Measurements from ENCODE around the gene NEUROG1.
"Not testable (repeated sequence)": the region's sequence is repeated elsewhere in the genome, so short reads cannot be mapped to it uniquely, and the experiment has no call there.

The NEUROG1 gene

DNA sequence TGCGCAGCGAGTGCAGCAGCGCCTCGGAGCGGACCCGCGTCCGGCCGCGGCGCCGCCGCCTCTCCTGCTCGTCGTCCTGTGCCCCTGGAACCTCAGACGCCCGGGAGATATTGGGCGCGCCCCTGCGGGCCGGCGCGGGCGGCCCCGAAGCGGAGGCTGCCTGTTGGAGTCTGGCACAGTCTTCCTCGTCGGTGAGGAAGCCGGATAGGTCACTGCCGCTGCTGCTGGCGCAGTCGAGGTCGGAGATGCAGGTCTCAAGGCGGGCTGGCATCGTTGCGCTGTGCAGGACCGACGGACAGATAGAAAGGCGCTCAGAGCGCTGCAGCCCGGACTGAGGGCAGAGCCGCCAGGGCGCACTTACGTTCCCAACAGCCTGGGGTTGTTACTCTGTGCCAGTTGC is 344 bp downstream of the NEUROG1 start:
- no peaks in the 10 kb centered on the region for H3K36me3 ChIP-seq (ENCODE audit: insufficient read depth)
- H3K4me1 ChIP-seq (ENCODE audit: low read depth, poor library complexity, severe bottlenecking): no peaks in the 10 kb centered on the region
- no peak for TF ChIP-seq CTCF (conservative IDR thresholded peaks at IDR 0.05; ENCODE audit: low read depth, low read length)
- H3K27me3 ChIP-seq (ENCODE audit: insufficient read depth, low read depth): no peaks in the 10 kb centered on the region
- no peaks in the 10 kb centered on the region for H4K20me1 ChIP-seq (ENCODE audit: insufficient read depth)
- no peaks in the 10 kb centered on the region for H3K79me2 ChIP-seq (ENCODE audit: insufficient read depth, low read depth)
- H3K9ac ChIP-seq: no peak overlapping the region
- no peak overlapping the region for H3K27ac ChIP-seq
- H2AFZ ChIP-seq (ENCODE audit: low read depth): no peak overlapping the region
- H3K4me2 ChIP-seq: no peak overlapping the region
- H3K4me3 ChIP-seq (IDR thresholded peaks at IDR 0.05; ENCODE audit: insufficient read depth, low read depth, low read length): no peak overlapping the region

DNA sequence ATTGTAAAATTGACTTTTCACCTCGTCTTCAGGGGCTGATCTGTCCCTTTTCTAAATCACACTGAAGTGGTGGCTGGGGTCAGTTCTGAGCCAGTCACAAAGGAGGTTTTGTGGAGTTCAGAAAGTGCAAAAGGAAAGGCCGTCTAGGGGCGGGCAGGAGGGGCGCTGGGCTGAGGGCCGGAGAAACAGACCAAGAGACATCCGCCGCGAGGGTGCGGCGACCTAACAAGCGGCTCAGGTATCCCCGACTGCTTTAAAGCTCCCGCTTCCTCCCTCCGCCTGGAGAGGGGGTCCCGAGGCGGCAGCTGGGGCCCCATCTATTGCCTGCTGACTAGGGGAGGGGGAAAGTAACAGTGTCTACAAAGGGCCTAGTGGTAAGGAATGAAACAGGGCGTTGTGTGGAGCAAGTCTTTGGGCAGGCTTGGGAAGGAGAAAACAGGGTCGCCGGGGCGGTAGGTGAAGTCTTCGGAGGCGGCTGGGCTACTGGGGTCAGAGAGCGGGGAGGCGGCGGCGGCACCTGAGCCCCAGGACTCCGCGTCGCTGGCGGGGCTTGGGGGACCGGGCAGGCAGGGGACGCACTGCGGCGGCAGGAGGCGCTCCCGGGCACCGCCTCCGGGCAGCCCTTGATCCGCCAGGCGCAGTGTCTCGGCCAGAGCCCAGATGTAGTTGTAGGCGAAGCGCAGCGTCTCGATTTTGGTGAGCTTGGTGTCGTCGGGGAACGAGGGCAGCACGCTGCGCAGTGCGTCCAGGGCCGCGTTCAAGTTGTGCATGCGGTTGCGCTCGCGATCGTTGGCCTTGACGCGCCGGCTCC is 950 bp downstream of the NEUROG1 start:
- H4K20me1 ChIP-seq (ENCODE audit: insufficient read depth): no peaks in the 10 kb centered on the region
- no peaks in the 10 kb centered on the region for H3K27me3 ChIP-seq (ENCODE audit: insufficient read depth, low read depth)
- no peaks in the 10 kb centered on the region for H3K36me3 ChIP-seq (ENCODE audit: insufficient read depth)
- H3K4me1 ChIP-seq (ENCODE audit: low read depth, poor library complexity, severe bottlenecking): no peaks in the 10 kb centered on the region
- no peak overlapping the region for H3K4me3 ChIP-seq (IDR thresholded peaks at IDR 0.05; ENCODE audit: insufficient read depth, low read depth, low read length)
- H3K4me2 ChIP-seq: no peak overlapping the region
- H3K79me2 ChIP-seq (ENCODE audit: insufficient read depth, low read depth): no peaks in the 10 kb centered on the region
- no peak overlapping the region for H3K27ac ChIP-seq
- H3K9ac ChIP-seq: no peak overlapping the region
- H2AFZ ChIP-seq (ENCODE audit: low read depth): no peak overlapping the region
- TF ChIP-seq CTCF (conservative IDR thresholded peaks at IDR 0.05; ENCODE audit: low read depth, low read length): no peak

- H3K4me2 ChIP-seq: no peak overlapping the region
- H2AFZ ChIP-seq (ENCODE audit: low read depth): no peak overlapping the region
- H3K9ac ChIP-seq: no peak overlapping the region
- no peaks in the 10 kb centered on the region for H4K20me1 ChIP-seq (ENCODE audit: insufficient read depth)
- TF ChIP-seq CTCF (conservative IDR thresholded peaks at IDR 0.05; ENCODE audit: low read depth, low read length): no peak
- no peak overlapping the region for H3K27ac ChIP-seq
- no peaks in the 10 kb centered on the region for H3K36me3 ChIP-seq (ENCODE audit: insufficient read depth)
- no peaks in the 10 kb centered on the region for H3K79me2 ChIP-seq (ENCODE audit: insufficient read depth, low read depth)
- H3K4me3 ChIP-seq (IDR thresholded peaks at IDR 0.05; ENCODE audit: insufficient read depth, low read depth, low read length): no peak overlapping the region
- H3K4me1 ChIP-seq (ENCODE audit: low read depth, poor library complexity, severe bottlenecking): no peaks in the 10 kb centered on the region
- H3K27me3 ChIP-seq (ENCODE audit: insufficient read depth, low read depth): no peaks in the 10 kb centered on the region
Observed at GRCh38 chr5:135533794-135534193, 2.0 kb downstream of the NEUROG1 start.

- no peak for TF ChIP-seq CTCF (conservative IDR thresholded peaks at IDR 0.05; ENCODE audit: low read depth, low read length)
- no peaks in the 10 kb centered on the region for H3K36me3 ChIP-seq (ENCODE audit: insufficient read depth)
- no peaks in the 10 kb centered on the region for H3K79me2 ChIP-seq (ENCODE audit: insufficient read depth, low read depth)
- H3K27me3 ChIP-seq (ENCODE audit: insufficient read depth, low read depth): no peaks in the 10 kb centered on the region
- no peak overlapping the region for H3K4me2 ChIP-seq
- H2AFZ ChIP-seq (ENCODE audit: low read depth): no peak overlapping the region
- no peak overlapping the region for H3K27ac ChIP-seq
- H3K9ac ChIP-seq: no peak overlapping the region
- no peaks in the 10 kb centered on the region for H4K20me1 ChIP-seq (ENCODE audit: insufficient read depth)
- H3K4me3 ChIP-seq (IDR thresholded peaks at IDR 0.05; ENCODE audit: insufficient read depth, low read depth, low read length): no peak overlapping the region
- H3K4me1 ChIP-seq (ENCODE audit: low read depth, poor library complexity, severe bottlenecking): no peaks in the 10 kb centered on the region
Observed at GRCh38 chr5:135533334-135533733, 2.4 kb downstream of the NEUROG1 start.

DNA sequence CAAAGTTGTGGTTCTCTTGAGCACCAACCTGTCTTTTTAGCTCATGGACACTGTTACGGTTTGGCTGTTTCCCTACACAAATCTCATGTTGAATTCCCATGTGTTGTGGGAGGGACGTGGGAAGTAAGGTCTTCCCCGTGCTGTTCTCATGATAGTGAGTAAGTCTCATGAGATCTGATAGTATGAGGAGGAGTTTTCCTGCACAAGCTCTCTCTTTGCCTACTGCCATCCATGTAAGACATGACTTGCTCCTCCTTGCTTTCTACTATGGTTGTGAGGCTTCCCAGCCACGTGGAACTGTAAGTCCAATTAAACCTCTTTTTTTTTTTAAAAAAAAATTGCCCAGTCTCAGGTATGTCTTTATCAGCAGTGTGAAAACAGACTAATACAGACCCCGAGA is 6.2 kb downstream of the NEUROG1 start:
- not testable (repeated sequence) for H3K27ac ChIP-seq; H4K20me1 ChIP-seq (ENCODE audit: insufficient read depth); H3K36me3 ChIP-seq (ENCODE audit: insufficient read depth); H3K4me2 ChIP-seq; H3K9ac ChIP-seq; H2AFZ ChIP-seq (ENCODE audit: low read depth); H3K4me3 ChIP-seq (IDR thresholded peaks at IDR 0.05; ENCODE audit: insufficient read depth, low read depth, low read length); H3K27me3 ChIP-seq (ENCODE audit: insufficient read depth, low read depth); H3K79me2 ChIP-seq (ENCODE audit: insufficient read depth, low read depth); H3K4me1 ChIP-seq (ENCODE audit: low read depth, poor library complexity, severe bottlenecking)
